ENCODE results near the gene LPCAT2.

LPCAT2 gene

GRCh38 chr16:55498101-55498500, 10.8 kb upstream of the LPCAT2 start:
- TF ChIP-seq CTCF (IDR thresholded peaks at IDR 0.05; ENCODE audit: low read depth, low read length) (no peak), MYC (IDR thresholded peaks at IDR 0.05; ENCODE audit: low read depth, low read length) (no peak), MAX (IDR thresholded peaks at IDR 0.05; ENCODE audit: low read depth, low read length) (no peak), POLR2A (IDR thresholded peaks at IDR 0.05; ENCODE audit: extremely low read depth, insufficient read length) (no peak)

GRCh38 chr16:55499281-55499680, 9.6 kb upstream of the LPCAT2 start:
- no peak for DNase-seq (ENCODE audit: low read depth)
- TF ChIP-seq CTCF (IDR thresholded peaks at IDR 0.05; ENCODE audit: low read depth, low read length) (no peak), MAX (IDR thresholded peaks at IDR 0.05; ENCODE audit: low read depth, low read length) (no peak), POLR2A (IDR thresholded peaks at IDR 0.05; ENCODE audit: extremely low read depth, insufficient read length) (no peak), MYC (IDR thresholded peaks at IDR 0.05; ENCODE audit: low read depth, low read length) (no peak)
- H3K4me3 ChIP-seq (ENCODE audit: low read depth, low read length), result no peak overlapping the region

More at GRCh38 chr16:55498101-55498500, 10.8 kb upstream of the LPCAT2 start:
- no peak for DNase-seq (ENCODE audit: low read depth)
- no peak overlapping the region for H3K4me3 ChIP-seq (ENCODE audit: low read depth, low read length)

GRCh38 chr16:55499951-55500529, 8.8 kb upstream of the LPCAT2 start:
- peak; percentile 69 for DNase-seq (ENCODE audit: low read depth)
- H3K4me3 ChIP-seq (ENCODE audit: low read depth, low read length), result no peak overlapping the region
- TF ChIP-seq CTCF (IDR thresholded peaks at IDR 0.05; ENCODE audit: low read depth, low read length), result no peak
- TF ChIP-seq MAX (IDR thresholded peaks at IDR 0.05; ENCODE audit: low read depth, low read length), result peak; percentile 37

GRCh38 chr16:55500530-55501011, 8.3 kb upstream of the LPCAT2 start:
- DNase-seq (ENCODE audit: low read depth), result peak; percentile 42
- TF ChIP-seq MAX (IDR thresholded peaks at IDR 0.05; ENCODE audit: low read depth, low read length), result no peak
- no peak for TF ChIP-seq MYC (IDR thresholded peaks at IDR 0.05; ENCODE audit: low read depth, low read length)
- TF ChIP-seq POLR2A (IDR thresholded peaks at IDR 0.05; ENCODE audit: extremely low read depth, insufficient read length), result no peak
- TF ChIP-seq CTCF (IDR thresholded peaks at IDR 0.05; ENCODE audit: low read depth, low read length), result no peak
- no peak overlapping the region for H3K4me3 ChIP-seq (ENCODE audit: low read depth, low read length)

GRCh38 chr16:55501549-55502322, 7.1 kb upstream of the LPCAT2 start:
- no peak overlapping the region for H3K4me3 ChIP-seq (ENCODE audit: low read depth, low read length)
- TF ChIP-seq POLR2A (IDR thresholded peaks at IDR 0.05; ENCODE audit: extremely low read depth, insufficient read length), result no peak
- no peak for TF ChIP-seq MAX (IDR thresholded peaks at IDR 0.05; ENCODE audit: low read depth, low read length)
- no peak for TF ChIP-seq MYC (IDR thresholded peaks at IDR 0.05; ENCODE audit: low read depth, low read length)
- TF ChIP-seq CTCF (IDR thresholded peaks at IDR 0.05; ENCODE audit: low read depth, low read length), result peak; percentile 42
- DNase-seq (ENCODE audit: low read depth), result peak; percentile 34

Data from NB4 (cell line).